IPS-18a (cell line): Measurements from ENCODE around the gene ELMO3.
A peak's percentile ranks its signal among the peaks of the same experiment; 100 is the strongest.

ENCODE experiments used
- H3K27ac ChIP-seq: one replicate; pipeline ENCODE4 v1.5.1; 2013; ENCODE audit warnings: low read length
- H3K27me3 ChIP-seq: one replicate; pipeline ENCODE4 v1.6.1; 2013; ENCODE audit warnings: mild to moderate bottlenecking, low read length; ENCODE audit not compliant: control insufficient read depth, insufficient read depth
- H3K36me3 ChIP-seq: one replicate; pipeline ENCODE4 v1.6.1; 2013; ENCODE audit warnings: low read depth, low read length; ENCODE audit not compliant: control insufficient read depth
- H3K4me1 ChIP-seq: one replicate; pipeline ENCODE4 v1.6.1; 2013; ENCODE audit warnings: low read depth, low read length; ENCODE audit not compliant: control insufficient read depth
- H3K4me3 ChIP-seq: one replicate; pipeline ENCODE4 v1.5.1; 2013; ENCODE audit warnings: low read length
- H3K9ac ChIP-seq: one replicate; pipeline ENCODE4 v1.6.1; 2013; ENCODE audit warnings: mild to moderate bottlenecking, low read length, moderate library complexity
- H3K9me3 ChIP-seq: one replicate; pipeline ENCODE4 v1.6.1; 2013; ENCODE audit warnings: low read depth, low read length; ENCODE audit not compliant: control insufficient read depth

ELMO3 gene

GRCh38 chr16:67176662-67177061 lies 22.3 kb upstream of the ELMO3 start:
- Histone ChIP-seq H3K9ac (no peak overlapping the region), H3K4me1 (peaks cover 7% of the 10 kb centered on the region), H3K9me3 (no peaks in the 10 kb centered on the region), H3K27me3 (peaks cover 78% of the 10 kb centered on the region), H3K4me3 (no peak overlapping the region), H3K36me3 (no peaks in the 10 kb centered on the region), H3K27ac (no peak overlapping the region)

- Histone ChIP-seq H3K4me3 (peak overlapping the region; percentile 52), H3K36me3 (no peaks in the 10 kb centered on the region), H3K9ac (peak overlapping the region; percentile 4), H3K9me3 (no peaks in the 10 kb centered on the region), H3K27me3 (peaks cover 65% of the 10 kb centered on the region), H3K4me1 (peaks cover 7% of the 10 kb centered on the region), H3K27ac (no peak overlapping the region)
These were observed 20.9 kb upstream of the ELMO3 start for GRCh38 chr16:67177743-67178699.

GRCh38 chr16:67179421-67180080 lies 19.4 kb upstream of the ELMO3 start:
- Histone ChIP-seq H3K27ac (no peak overlapping the region), H3K4me1 (no peaks in the 10 kb centered on the region), H3K4me3 (no peak overlapping the region), H3K9ac (no peak overlapping the region), H3K27me3 (peaks cover 56% of the 10 kb centered on the region), H3K36me3 (no peaks in the 10 kb centered on the region), H3K9me3 (no peaks in the 10 kb centered on the region)

- no peaks in the 10 kb centered on the region for H3K36me3 ChIP-seq
- H3K9me3 ChIP-seq, result no peaks in the 10 kb centered on the region
- no peaks in the 10 kb centered on the region for H3K4me1 ChIP-seq
- no peak overlapping the region for H3K4me3 ChIP-seq
- H3K27me3 ChIP-seq, result peaks cover 56% of the 10 kb centered on the region
- no peak overlapping the region for H3K27ac ChIP-seq
- H3K9ac ChIP-seq, result no peak overlapping the region
These were observed 18.8 kb upstream of the ELMO3 start for GRCh38 chr16:67180166-67180565.

- Histone ChIP-seq H3K36me3 (no peaks in the 10 kb centered on the region), H3K9me3 (no peaks in the 10 kb centered on the region), H3K27ac (no peak overlapping the region), H3K4me1 (peaks cover 3% of the 10 kb centered on the region), H3K9ac (no peak overlapping the region), H3K27me3 (peaks cover 56% of the 10 kb centered on the region), H3K4me3 (no peak overlapping the region)
These were observed 17.6 kb upstream of the ELMO3 start for GRCh38 chr16:67181346-67181745.

- H3K4me3 ChIP-seq, result peak overlapping the region; percentile 71
- H3K4me1 ChIP-seq, result peaks cover 3% of the 10 kb centered on the region
- H3K36me3 ChIP-seq, result no peaks in the 10 kb centered on the region
- peaks cover 49% of the 10 kb centered on the region for H3K27me3 ChIP-seq
- no peak overlapping the region for H3K9ac ChIP-seq
- H3K27ac ChIP-seq, result no peak overlapping the region
- no peaks in the 10 kb centered on the region for H3K9me3 ChIP-seq
These were observed 16.6 kb upstream of the ELMO3 start for GRCh38 chr16:67182288-67182687.

GRCh38 chr16:67183284-67183626 lies 15.7 kb upstream of the ELMO3 start:
- H3K4me1 ChIP-seq, result peaks cover 3% of the 10 kb centered on the region

GRCh38 chr16:67183627-67184452 lies 15.1 kb upstream of the ELMO3 start, which contains the start of gene MATCAP1:
TSS of gene MATCAP1 (minus strand) at chr16:67183963. CDS start at chr16:67180610, 3,353 bp downstream.
- Histone ChIP-seq H3K9me3 (no peaks in the 10 kb centered on the region), H3K9ac (peak within 1 kb of the TSS; percentile 83), H3K27me3 (peaks cover 38% of the 10 kb centered on the region), H3K4me3 (peak within 1 kb of the TSS; percentile 71), H3K4me1 (peaks cover 3% of the 10 kb centered on the region), H3K27ac (peak within 1 kb of the TSS; percentile 78), H3K36me3 (no peaks in the 10 kb centered on the region)

More at GRCh38 chr16:67183284-67183626, 15.7 kb upstream of the ELMO3 start:
- peak overlapping the region; percentile 71 for H3K4me3 ChIP-seq
- H3K9ac ChIP-seq, result peak overlapping the region; percentile 83
- H3K27me3 ChIP-seq, result peaks cover 42% of the 10 kb centered on the region
- no peak overlapping the region for H3K27ac ChIP-seq
- no peaks in the 10 kb centered on the region for H3K36me3 ChIP-seq
- H3K9me3 ChIP-seq, result no peaks in the 10 kb centered on the region

- Histone ChIP-seq H3K27me3 (peaks cover 31% of the 10 kb centered on the region), H3K27ac (no peak overlapping the region), H3K4me3 (peak overlapping the region; percentile 71), H3K4me1 (peaks cover 3% of the 10 kb centered on the region), H3K9ac (no peak overlapping the region), H3K36me3 (no peaks in the 10 kb centered on the region), H3K9me3 (no peaks in the 10 kb centered on the region)
These were observed 14.4 kb upstream of the ELMO3 start for GRCh38 chr16:67184453-67184994.

- Histone ChIP-seq H3K36me3 (no peaks in the 10 kb centered on the region), H3K4me1 (peaks cover 3% of the 10 kb centered on the region), H3K27ac (no peak overlapping the region), H3K9me3 (no peaks in the 10 kb centered on the region), H3K9ac (no peak overlapping the region), H3K27me3 (peaks cover 27% of the 10 kb centered on the region), H3K4me3 (peak overlapping the region; percentile 71)
These were observed 13.8 kb upstream of the ELMO3 start for GRCh38 chr16:67184995-67185650.
